Measurements from ENCODE around the gene GID4.

Gene GID4

GRCh38 chr17:18064053-18064452, 24.8 kb downstream of the GID4 start:
- no peak overlapping the region for H3K4me3 ChIP-seq (ENCODE audit: low read depth, low read length)
- TF ChIP-seq MYC (IDR thresholded peaks at IDR 0.05; ENCODE audit: low read depth, low read length) = no peak
- TF ChIP-seq MAX (IDR thresholded peaks at IDR 0.05; ENCODE audit: low read depth, low read length) = no peak
- no peak for TF ChIP-seq POLR2A (IDR thresholded peaks at IDR 0.05; ENCODE audit: extremely low read depth, insufficient read length)
- TF ChIP-seq CTCF (IDR thresholded peaks at IDR 0.05; ENCODE audit: low read depth, low read length) = no peak
- DNase-seq (ENCODE audit: low read depth) = peak; percentile 53

GRCh38 chr17:18065546-18065945, 26.3 kb downstream of the GID4 start:
- no peak overlapping the region for H3K4me3 ChIP-seq (ENCODE audit: low read depth, low read length)
- DNase-seq (ENCODE audit: low read depth) = no peak
- TF ChIP-seq MAX (IDR thresholded peaks at IDR 0.05; ENCODE audit: low read depth, low read length) (no peak), POLR2A (IDR thresholded peaks at IDR 0.05; ENCODE audit: extremely low read depth, insufficient read length) (no peak), MYC (IDR thresholded peaks at IDR 0.05; ENCODE audit: low read depth, low read length) (no peak), CTCF (IDR thresholded peaks at IDR 0.05; ENCODE audit: low read depth, low read length) (no peak)

- TF ChIP-seq MAX (IDR thresholded peaks at IDR 0.05; ENCODE audit: low read depth, low read length) (no peak), CTCF (IDR thresholded peaks at IDR 0.05; ENCODE audit: low read depth, low read length) (no peak), MYC (IDR thresholded peaks at IDR 0.05; ENCODE audit: low read depth, low read length) (no peak), POLR2A (IDR thresholded peaks at IDR 0.05; ENCODE audit: extremely low read depth, insufficient read length) (no peak)
- no peak overlapping the region for H3K4me3 ChIP-seq (ENCODE audit: low read depth, low read length)
- no peak for DNase-seq (ENCODE audit: low read depth)
Measured at GRCh38 chr17:18066866-18067265, 27.7 kb downstream of the GID4 start.

- no peak overlapping the region for H3K4me3 ChIP-seq (ENCODE audit: low read depth, low read length)
- TF ChIP-seq MYC (IDR thresholded peaks at IDR 0.05; ENCODE audit: low read depth, low read length) (no peak), CTCF (IDR thresholded peaks at IDR 0.05; ENCODE audit: low read depth, low read length) (no peak), MAX (IDR thresholded peaks at IDR 0.05; ENCODE audit: low read depth, low read length) (no peak), POLR2A (IDR thresholded peaks at IDR 0.05; ENCODE audit: extremely low read depth, insufficient read length) (no peak)
- DNase-seq (ENCODE audit: low read depth) = no peak
Measured at GRCh38 chr17:18069101-18069500, 29.9 kb downstream of the GID4 start.

- H3K4me3 ChIP-seq (ENCODE audit: low read depth, low read length) = no peak overlapping the region
- peak; percentile 91 for DNase-seq (ENCODE audit: low read depth)
- TF ChIP-seq MAX (IDR thresholded peaks at IDR 0.05; ENCODE audit: low read depth, low read length) (peak; percentile 92), CTCF (IDR thresholded peaks at IDR 0.05; ENCODE audit: low read depth, low read length) (no peak), POLR2A (IDR thresholded peaks at IDR 0.05; ENCODE audit: extremely low read depth, insufficient read length) (no peak), MYC (IDR thresholded peaks at IDR 0.05; ENCODE audit: low read depth, low read length) (peak; percentile 84)
Measured at GRCh38 chr17:18070861-18071340, 31.7 kb downstream of the GID4 start.

Data from NB4 (cell line).